T-helper 22 cell (primary cell): Measurements from ENCODE around the gene PROCA1.

ENCODE experiments used
- DNase-seq: peaks from one replicate; pipeline ENCODE4 v3.0.0-alpha.2; 2020; ENCODE audit warnings: low read depth

The PROCA1 gene

GRCh38 chr17:28707339-28707720, 4.4 kb downstream of the PROCA1 start:
- no peak for DNase-seq

- no peak for DNase-seq
Observed at GRCh38 chr17:28706471-28707338, 5.0 kb downstream of the PROCA1 start.

- no peak for DNase-seq
Observed at GRCh38 chr17:28705728-28706334, 5.9 kb downstream of the PROCA1 start.

- DNase-seq = no peak
Observed at GRCh38 chr17:28705074-28705659, 6.5 kb downstream of the PROCA1 start.

GRCh38 chr17:28704219-28704858, 7.3 kb downstream of the PROCA1 start:
- no peak for DNase-seq

- no peak for DNase-seq
Observed at GRCh38 chr17:28703552-28704218, 8.0 kb downstream of the PROCA1 start.

- no peak for DNase-seq
Observed at GRCh38 chr17:28702752-28703150, 8.9 kb downstream of the PROCA1 start.

- no peak for DNase-seq
Observed at GRCh38 chr17:28702026-28702751, 9.5 kb downstream of the PROCA1 start.

- DNase-seq = no peak
Observed at GRCh38 chr17:28700830-28701492, 10.7 kb downstream of the PROCA1 start.

- no peak for DNase-seq
Observed at GRCh38 chr17:28700278-28700677, 11.4 kb downstream of the PROCA1 start.

- DNase-seq = no peak
Observed at GRCh38 chr17:28698253-28698941, 13.3 kb downstream of the PROCA1 start.

GRCh38 chr17:28693869-28694268, 17.8 kb downstream of the PROCA1 start:
- no peak for DNase-seq

GRCh38 chr17:28689011-28689410, 22.7 kb downstream of the PROCA1 start:
- DNase-seq = no peak

- DNase-seq = no peak
Observed at GRCh38 chr17:28688481-28688880, 23.2 kb downstream of the PROCA1 start.

- DNase-seq = no peak
Observed at GRCh38 chr17:28686296-28686695, 25.4 kb downstream of the PROCA1 start.

- no peak for DNase-seq
Observed at GRCh38 chr17:28685366-28685765, 26.3 kb downstream of the PROCA1 start.

- DNase-seq = no peak
Observed at GRCh38 chr17:28684963-28685362, 26.7 kb downstream of the PROCA1 start.

GRCh38 chr17:28682655-28683054, 29.0 kb downstream of the PROCA1 start:
- no peak for DNase-seq

GRCh38 chr17:28675980-28676379, 35.7 kb downstream of the PROCA1 start:
- DNase-seq = no peak

GRCh38 chr17:28675490-28675889, 36.2 kb downstream of the PROCA1 start:
- DNase-seq = no peak
